Vagina (tissue), 2 donors: ENCODE results near the gene HMHB1. TPM values are rescaled to one million over a fixed set of nuclear protein-coding genes. Genes with fewer than 3 reads are reported as not detected.

Experiments
- DNase-seq, 2 donors: peaks; one replicate each; pipeline ENCODE4 v3.0.0-alpha.2; 2017; ENCODE audit errors: extremely low spot score in 2 of 2
- H3K27ac ChIP-seq: fragments of 200-600 bp; sonication (generic); one replicate; pipeline ENCODE4 v1.5.1; 2019
- H3K27me3 ChIP-seq: fragments of 200-600 bp; sonication (generic); one replicate; pipeline ENCODE4 v1.5.1; 2019
- H3K36me3 ChIP-seq, 2 donors: fragments of 200-600 bp; sonication (generic); one replicate each; pipeline ENCODE4 v1.5.1; 2017 to 2019
- H3K4me1 ChIP-seq: fragments of 200-600 bp; sonication (generic); one replicate; pipeline ENCODE4 v1.5.1; 2019
- H3K4me3 ChIP-seq, 2 donors: fragments of 200-600 bp; sonication (generic); 1 replicate in 1 of 2; 2 replicates in 1 of 2; pipeline ENCODE4 v1.5.1; 2016 to 2019
- H3K9me3 ChIP-seq: fragments of 200-600 bp; sonication (generic); one replicate; pipeline ENCODE4 v1.5.1; 2019
- CTCF ChIP-seq, 3 experiments: fragments of 450-650 bp in 2 of 3; fragments of 200-600 bp in 1 of 3; sonication (generic) in 1 of 3; IDR thresholded peaks; one replicate each; pipeline ENCODE4 v1.5.1; 2017 to 2019; ENCODE audit warnings: antibody characterized with exemption in 3 of 3, mild to moderate bottlenecking in 2 of 3, moderate library complexity in 2 of 3
- POLR2A ChIP-seq, 2 donors: fragments of 450-650 bp; IDR thresholded peaks; one replicate each; pipeline ENCODE4 v1.6.1; 2017; ENCODE audit warnings: antibody characterized with exemption in 2 of 2, mild to moderate bottlenecking in 2 of 2, moderate library complexity in 2 of 2
- POLR2AphosphoS5 ChIP-seq, 2 donors: sonication (generic); formaldehyde crosslinking; IDR thresholded peaks; one replicate each; pipeline ENCODE4 v1.9.0; 2017; ENCODE audit warnings: antibody characterized with exemption in 2 of 2, mild to moderate bottlenecking in 2 of 2, low read depth in 1 of 2; ENCODE audit not compliant: insufficient read depth in 1 of 2
- intact Hi-C: fragments of 100-400 bp; cut with DNase I; formaldehyde crosslinking; loops from one replicate; pipeline ENCODE4 v1.15.1; 2023
- total RNA-seq: library from RNA; depleted of rRNA; stranded (reverse); fragments of >200 nt; gene quantifications from one replicate; pipeline ENCODE4 v1.2.3, GENCODE V29; 2016

HMHB1 gene
- total RNA-seq, 1 donor from 2014 or later, result not detected

- H3K27me3 ChIP-seq, result no peaks in the 10 kb centered on the region
- H3K27ac ChIP-seq, result no peak overlapping the region
- no peaks in the 10 kb centered on the region for H3K36me3 ChIP-seq
- intact Hi-C loops, result no loop called here
- H3K9me3 ChIP-seq, result no peaks in the 10 kb centered on the region
- no peak for TF ChIP-seq POLR2A (IDR thresholded peaks at IDR 0.05)
- TF ChIP-seq CTCF (IDR thresholded peaks at IDR 0.05), result no peak
- TF ChIP-seq POLR2AphosphoS5 (IDR thresholded peaks at IDR 0.05; ENCODE audit: insufficient read depth in 1 of 2, low read depth in 1 of 2), result no peak
- no peak for DNase-seq
- H3K4me1 ChIP-seq, result no peaks in the 10 kb centered on the region
- no peak overlapping the region for H3K4me3 ChIP-seq
These were observed 32.5 kb upstream of the HMHB1 start for GRCh38 chr5:143779506-143779905.

- intact Hi-C loops, result no loop called here
- no peaks in the 10 kb centered on the region for H3K36me3 ChIP-seq
- TF ChIP-seq POLR2AphosphoS5 (IDR thresholded peaks at IDR 0.05; ENCODE audit: insufficient read depth in 1 of 2, low read depth in 1 of 2), result no peak
- TF ChIP-seq CTCF (IDR thresholded peaks at IDR 0.05), result no peak
- no peak for TF ChIP-seq POLR2A (IDR thresholded peaks at IDR 0.05)
- no peak overlapping the region for H3K4me3 ChIP-seq
- no peaks in the 10 kb centered on the region for H3K9me3 ChIP-seq
- H3K4me1 ChIP-seq, result no peaks in the 10 kb centered on the region
- no peaks in the 10 kb centered on the region for H3K27me3 ChIP-seq
- no peak overlapping the region for H3K27ac ChIP-seq
- DNase-seq, result no peak
These were observed 29.9 kb upstream of the HMHB1 start for GRCh38 chr5:143781993-143782520.

GRCh38 chr5:143782588-143783386, 29.2 kb upstream of the HMHB1 start:
- no peak for TF ChIP-seq POLR2A (IDR thresholded peaks at IDR 0.05)
- no peak for TF ChIP-seq POLR2AphosphoS5 (IDR thresholded peaks at IDR 0.05; ENCODE audit: insufficient read depth in 1 of 2, low read depth in 1 of 2)
- no peak for TF ChIP-seq CTCF (IDR thresholded peaks at IDR 0.05)
- H3K27ac ChIP-seq, result no peak overlapping the region
- H3K36me3 ChIP-seq, result no peaks in the 10 kb centered on the region
- H3K4me1 ChIP-seq, result no peaks in the 10 kb centered on the region
- H3K27me3 ChIP-seq, result no peaks in the 10 kb centered on the region
- H3K4me3 ChIP-seq, result no peak overlapping the region
- intact Hi-C loops, result no loop called here
- no peak for DNase-seq
- H3K9me3 ChIP-seq, result no peaks in the 10 kb centered on the region

- intact Hi-C loops, result no loop called here
- no peaks in the 10 kb centered on the region for H3K9me3 ChIP-seq
- no peak for DNase-seq
- H3K36me3 ChIP-seq, result no peaks in the 10 kb centered on the region
- no peak overlapping the region for H3K4me3 ChIP-seq
- no peak overlapping the region for H3K27ac ChIP-seq
- H3K4me1 ChIP-seq, result no peaks in the 10 kb centered on the region
- TF ChIP-seq POLR2A (IDR thresholded peaks at IDR 0.05) (no peak), CTCF (IDR thresholded peaks at IDR 0.05) (no peak), POLR2AphosphoS5 (IDR thresholded peaks at IDR 0.05; ENCODE audit: insufficient read depth in 1 of 2, low read depth in 1 of 2) (no peak)
- no peaks in the 10 kb centered on the region for H3K27me3 ChIP-seq
These were observed 23.6 kb upstream of the HMHB1 start for GRCh38 chr5:143788401-143788800.

- DNase-seq, result no peak
- H3K27me3 ChIP-seq, result no peaks in the 10 kb centered on the region
- no peaks in the 10 kb centered on the region for H3K9me3 ChIP-seq
- TF ChIP-seq POLR2AphosphoS5 (IDR thresholded peaks at IDR 0.05; ENCODE audit: insufficient read depth in 1 of 2, low read depth in 1 of 2) (no peak), POLR2A (IDR thresholded peaks at IDR 0.05) (no peak), CTCF (IDR thresholded peaks at IDR 0.05) (no peak)
- H3K36me3 ChIP-seq, result no peaks in the 10 kb centered on the region
- H3K4me3 ChIP-seq, result no peak overlapping the region
- H3K27ac ChIP-seq, result no peak overlapping the region
- H3K4me1 ChIP-seq, result no peaks in the 10 kb centered on the region
- intact Hi-C loops, result no loop called here
These were observed 21.4 kb upstream of the HMHB1 start for GRCh38 chr5:143790457-143791112.
